ENCODE results near the gene SPINK8.

GRCh38 chr3:48356419-48356818 is 23.0 kb upstream of the SPINK8 start:
- no peak for TF ChIP-seq USF2 (IDR thresholded peaks at IDR 0.05; ENCODE audit: low read depth, low read length)
- TF ChIP-seq CTCF (conservative IDR thresholded peaks at IDR 0.05; ENCODE audit: low read depth, low read length): no peak
- no peak for TF ChIP-seq POLR2A (IDR thresholded peaks at IDR 0.05; ENCODE audit: low read depth, low read length)
- TF ChIP-seq SMC3 (IDR thresholded peaks at IDR 0.05; ENCODE audit: low read depth, low read length): no peak
- no peak for TF ChIP-seq RCOR1 (IDR thresholded peaks at IDR 0.05; ENCODE audit: insufficient replicate concordance, low read length)
- no peak for TF ChIP-seq MAFK (IDR thresholded peaks at IDR 0.05; ENCODE audit: low read depth, low read length)
- TF ChIP-seq CEBPB (IDR thresholded peaks at IDR 0.05; ENCODE audit: low read depth, low read length): no peak
- no peak for TF ChIP-seq MXI1 (IDR thresholded peaks at IDR 0.05; ENCODE audit: borderline replicate concordance, low read depth, low read length)
- TF ChIP-seq RAD21 (IDR thresholded peaks at IDR 0.05; ENCODE audit: low read length): no peak
- TF ChIP-seq NFE2L2 (IDR thresholded peaks at IDR 0.05; ENCODE audit: low read depth, low read length): no peak
